GM23338 (cell line): ENCODE data around the gene PCYT1A.
"Not testable (repeated sequence)": the region's sequence is repeated elsewhere in the genome, so short reads cannot be mapped to it uniquely, and the experiment has no call there.

Source experiments
- CREB1 ChIP-seq: fragments of 250-450 bp; sonication (Bioruptor Pico); IDR thresholded peaks from 2 replicates; pipeline ENCODE4 v1.5.0; 2020; ENCODE audit warnings: low read depth, mild to moderate bottlenecking, moderate library complexity
- EZH2 ChIP-seq: fragments of 200-600 bp; sonication (generic); IDR thresholded peaks from one replicate; pipeline ENCODE4 v1.8.0; 2017; ENCODE audit warnings: antibody characterized with exemption, mild to moderate bottlenecking, low read depth; ENCODE audit not compliant: unreplicated experiment
- POLR2AphosphoS5 ChIP-seq: IDR thresholded peaks from 2 replicates; pipeline ENCODE4 v1.6.1; 2016; ENCODE audit warnings: antibody characterized with exemption, low read depth
- ZNF331 ChIP-seq: fragments of 250-450 bp; sonication (Bioruptor Pico); IDR thresholded peaks from 2 replicates; pipeline ENCODE4 v1.5.0; 2020; ENCODE audit warnings: low read depth, mild to moderate bottlenecking, moderate library complexity
- TF ChIP-seq, protein P1 (sequence below), 2 experiments: fragments of 200-600 bp in 1 of 2; sonication (generic) in 1 of 2; conservative IDR thresholded peaks; 2 replicates each; pipeline versions ENCODE4 v1.5.1 to v1.6.1; 2016 to 2017; ENCODE audit warnings: antibody characterized with exemption in 2 of 2, low read depth in 2 of 2, mild to moderate bottlenecking in 2 of 2, moderate library complexity in 1 of 2

DNA sequence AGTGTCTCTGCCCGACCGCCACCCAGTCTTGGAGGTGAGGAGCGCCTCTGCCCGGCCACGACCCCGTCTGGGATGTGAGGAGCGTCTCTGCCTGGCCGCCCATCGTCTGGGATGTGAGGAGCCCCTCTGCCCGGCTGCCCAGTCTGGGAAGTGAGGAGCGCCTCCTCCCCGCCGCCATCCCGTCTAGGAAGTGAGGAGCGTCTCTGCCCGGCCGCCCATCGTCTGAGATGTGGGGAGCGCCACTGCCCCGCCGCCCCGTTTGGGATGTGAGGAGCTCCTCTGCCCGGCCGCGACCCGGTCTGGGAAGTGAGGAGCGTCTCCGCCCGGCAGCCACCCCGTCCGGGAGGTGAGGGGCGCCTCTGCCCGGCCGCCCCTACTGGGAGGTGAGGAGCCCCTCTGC is 43.4 kb downstream of the PCYT1A start:
- not testable (repeated sequence) for TF ChIP-seq CREB1 (CRISPR knock-in tag); POLR2AphosphoS5; EZH2; ZNF331
- TF ChIP-seq, protein P1, sequence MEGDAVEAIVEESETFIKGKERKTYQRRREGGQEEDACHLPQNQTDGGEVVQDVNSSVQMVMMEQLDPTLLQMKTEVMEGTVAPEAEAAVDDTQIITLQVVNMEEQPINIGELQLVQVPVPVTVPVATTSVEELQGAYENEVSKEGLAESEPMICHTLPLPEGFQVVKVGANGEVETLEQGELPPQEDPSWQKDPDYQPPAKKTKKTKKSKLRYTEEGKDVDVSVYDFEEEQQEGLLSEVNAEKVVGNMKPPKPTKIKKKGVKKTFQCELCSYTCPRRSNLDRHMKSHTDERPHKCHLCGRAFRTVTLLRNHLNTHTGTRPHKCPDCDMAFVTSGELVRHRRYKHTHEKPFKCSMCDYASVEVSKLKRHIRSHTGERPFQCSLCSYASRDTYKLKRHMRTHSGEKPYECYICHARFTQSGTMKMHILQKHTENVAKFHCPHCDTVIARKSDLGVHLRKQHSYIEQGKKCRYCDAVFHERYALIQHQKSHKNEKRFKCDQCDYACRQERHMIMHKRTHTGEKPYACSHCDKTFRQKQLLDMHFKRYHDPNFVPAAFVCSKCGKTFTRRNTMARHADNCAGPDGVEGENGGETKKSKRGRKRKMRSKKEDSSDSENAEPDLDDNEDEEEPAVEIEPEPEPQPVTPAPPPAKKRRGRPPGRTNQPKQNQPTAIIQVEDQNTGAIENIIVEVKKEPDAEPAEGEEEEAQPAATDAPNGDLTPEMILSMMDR (conservative IDR thresholded peaks at IDR 0.05; ENCODE audit: low read depth in 2 of 2) = not testable (repeated sequence)
